Brain microvascular endothelial cell (primary cell): ENCODE results near the gene DIAPH1.

ENCODE experiments used
- DNase-seq: peaks from one replicate; pipeline ENCODE4 v3.0.0-alpha.2; 2020
- H3K27ac ChIP-seq: fragments of 250-450 bp; sonication (Bioruptor Pico); 2 replicates; pipeline ENCODE4 v1.5.1; 2020; ENCODE audit warnings: mild to moderate bottlenecking, moderate library complexity
- H3K27me3 ChIP-seq: fragments of 250-450 bp; sonication (Bioruptor Pico); replicated peaks from 2 replicates; pipeline ENCODE4 v1.5.1; 2020; ENCODE audit warnings: mild to moderate bottlenecking
- H3K36me3 ChIP-seq: fragments of 250-450 bp; sonication (Bioruptor Pico); replicated peaks from 2 replicates; pipeline ENCODE4 v1.5.1; 2020; ENCODE audit warnings: mild to moderate bottlenecking
- H3K4me3 ChIP-seq: 2 replicates; pipeline ENCODE4 v1.5.1; 2011; ENCODE audit warnings: low read depth, mild to moderate bottlenecking, control low read depth, low read length, moderate library complexity
- in situ Hi-C: cut with HindIII; loops from 2 replicates; pipeline ENCODE4 v1.10.0; 2017; ENCODE audit warnings: low sequenced_read_pairs, low pct_ligation_motif_present
- TF ChIP-seq, protein P1 (sequence below): IDR thresholded peaks from 2 replicates; pipeline ENCODE4 v1.5.1; 2011; ENCODE audit warnings: low read depth, mild to moderate bottlenecking, moderate library complexity, low read length, control low read depth, inconsistent platforms; ENCODE audit errors: missing control alignments

The DIAPH1 gene

GRCh38 chr5:141637767-141638419 lies 19.1 kb upstream of the DIAPH1 start:
- TF ChIP-seq, protein P1, sequence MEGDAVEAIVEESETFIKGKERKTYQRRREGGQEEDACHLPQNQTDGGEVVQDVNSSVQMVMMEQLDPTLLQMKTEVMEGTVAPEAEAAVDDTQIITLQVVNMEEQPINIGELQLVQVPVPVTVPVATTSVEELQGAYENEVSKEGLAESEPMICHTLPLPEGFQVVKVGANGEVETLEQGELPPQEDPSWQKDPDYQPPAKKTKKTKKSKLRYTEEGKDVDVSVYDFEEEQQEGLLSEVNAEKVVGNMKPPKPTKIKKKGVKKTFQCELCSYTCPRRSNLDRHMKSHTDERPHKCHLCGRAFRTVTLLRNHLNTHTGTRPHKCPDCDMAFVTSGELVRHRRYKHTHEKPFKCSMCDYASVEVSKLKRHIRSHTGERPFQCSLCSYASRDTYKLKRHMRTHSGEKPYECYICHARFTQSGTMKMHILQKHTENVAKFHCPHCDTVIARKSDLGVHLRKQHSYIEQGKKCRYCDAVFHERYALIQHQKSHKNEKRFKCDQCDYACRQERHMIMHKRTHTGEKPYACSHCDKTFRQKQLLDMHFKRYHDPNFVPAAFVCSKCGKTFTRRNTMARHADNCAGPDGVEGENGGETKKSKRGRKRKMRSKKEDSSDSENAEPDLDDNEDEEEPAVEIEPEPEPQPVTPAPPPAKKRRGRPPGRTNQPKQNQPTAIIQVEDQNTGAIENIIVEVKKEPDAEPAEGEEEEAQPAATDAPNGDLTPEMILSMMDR: peak; percentile 55
- peak overlapping the region; percentile 98 for H3K4me3 ChIP-seq
- H3K36me3 ChIP-seq: peaks cover 6% of the 10 kb centered on the region
- DNase-seq: peak; percentile 46
- in situ Hi-C loops: no loop called here
- no peak overlapping the region for H3K27ac ChIP-seq
- no peaks in the 10 kb centered on the region for H3K27me3 ChIP-seq

DNA sequence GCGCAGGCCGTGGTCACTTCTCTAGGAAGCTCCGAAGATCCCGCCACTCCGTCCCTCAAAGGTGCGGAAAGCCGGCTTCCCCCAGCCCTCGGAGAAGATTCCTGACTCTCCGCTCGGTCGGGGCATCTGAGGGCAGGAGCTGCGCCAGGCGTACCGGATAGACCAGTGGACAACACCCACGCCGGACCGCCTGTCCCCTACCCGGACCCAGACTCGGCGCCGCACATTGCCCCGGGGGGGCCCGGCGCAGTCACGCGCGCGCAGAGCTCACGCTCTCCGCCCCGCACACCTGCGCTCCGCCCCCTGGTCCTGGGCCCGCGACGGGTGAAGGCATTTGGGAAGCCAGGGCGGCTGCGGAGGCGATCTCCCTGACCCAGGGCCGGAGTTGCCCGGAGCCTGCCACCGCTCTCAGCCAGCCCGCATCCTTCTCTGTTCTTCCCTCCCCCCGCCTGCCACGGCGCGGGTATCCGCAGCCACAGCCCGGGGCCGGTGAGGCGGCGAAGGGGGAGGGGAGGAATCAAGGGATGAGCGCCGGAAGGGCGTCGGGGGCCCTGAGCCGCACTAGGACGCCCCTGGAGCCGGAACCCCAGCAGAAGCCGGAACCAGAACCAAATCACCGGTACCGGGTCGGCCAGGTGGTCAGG lies 18.4 kb upstream of the DIAPH1 start:
- Histone ChIP-seq H3K36me3 (peaks cover 9% of the 10 kb centered on the region), H3K27ac (no peak overlapping the region), H3K4me3 (peak overlapping the region; percentile 98), H3K27me3 (no peaks in the 10 kb centered on the region)
- TF ChIP-seq, protein P1: no peak
- no peak for DNase-seq
- in situ Hi-C loops: no loop called here

DNA sequence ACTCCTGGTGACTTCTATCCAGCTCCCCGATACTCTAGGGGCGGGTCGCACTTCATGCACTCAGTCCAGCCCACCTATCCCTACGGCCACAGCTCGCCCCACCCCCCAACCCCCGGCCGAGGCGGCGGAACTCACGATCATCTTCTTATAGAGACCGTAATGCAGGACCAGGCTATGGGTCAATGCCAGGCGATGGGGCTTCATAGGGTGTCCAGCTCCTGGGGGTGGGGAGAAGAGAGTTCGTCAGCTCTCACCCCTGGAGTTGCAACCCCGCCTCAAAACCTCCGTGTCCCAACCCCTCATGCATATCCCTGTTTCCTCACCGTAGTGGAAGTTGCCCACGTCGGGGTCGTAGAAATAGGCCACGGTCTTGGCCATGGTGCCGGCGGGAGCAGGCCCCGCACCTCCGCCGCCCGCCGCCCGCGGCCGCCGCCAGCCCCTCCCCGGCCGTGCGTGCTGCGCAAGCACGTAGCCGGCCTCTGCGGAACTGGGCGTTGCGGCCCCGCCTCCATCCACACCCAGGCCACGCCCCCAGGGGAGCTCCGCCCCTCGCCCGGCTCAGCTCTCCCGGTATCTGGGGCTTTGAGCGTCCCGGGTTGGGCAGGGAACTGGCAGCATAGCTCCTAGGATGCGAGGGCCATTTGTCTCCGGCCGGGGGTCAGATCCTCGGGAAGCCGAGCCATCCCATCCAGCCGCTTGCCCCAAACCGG lies 17.8 kb upstream of the DIAPH1 start, which contains the start of the genes HDAC3 and RELL2:
Gene HDAC3, minus strand, starts transcription at position 437 of the 710 bp plus-strand sequence. Its CDS starts 59 bp downstream, at position 378.
Gene RELL2, plus strand, starts transcription at position 585 of the 710 bp plus-strand sequence. CDS start 1,229 bp downstream, outside the sequence.
- in situ Hi-C loops: no loop called here
- TF ChIP-seq, protein P1: no peak
- H3K36me3 ChIP-seq: peaks cover 9% of the 10 kb centered on the region
- peak within 1 kb of the TSS; percentile 98 for H3K4me3 ChIP-seq
- peak within 1 kb of the TSS; percentile 70 for H3K27ac ChIP-seq
- DNase-seq: peak; percentile 85
- no peaks in the 10 kb centered on the region for H3K27me3 ChIP-seq

DNA sequence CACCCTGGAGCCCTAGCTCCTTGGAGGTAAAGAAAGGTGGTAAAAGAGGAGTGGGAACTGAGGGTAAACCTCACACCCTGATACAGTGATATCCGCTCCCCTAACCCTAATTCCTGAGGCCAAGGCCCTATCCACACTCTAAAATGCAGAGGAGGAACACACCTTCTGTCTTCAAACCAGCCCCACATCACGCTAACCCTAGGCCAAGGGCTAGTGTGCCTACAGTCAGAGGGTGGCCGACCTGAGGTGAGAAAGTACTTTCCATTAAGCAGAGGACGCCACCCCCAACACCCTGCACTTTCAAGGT lies 17.3 kb upstream of the DIAPH1 start:
- Histone ChIP-seq H3K27me3 (no peaks in the 10 kb centered on the region), H3K27ac (peak overlapping the region; percentile 70), H3K36me3 (peaks cover 5% of the 10 kb centered on the region), H3K4me3 (peak overlapping the region; percentile 98)
- no peak for DNase-seq
- in situ Hi-C loops: no loop called here
- TF ChIP-seq, protein P1: no peak

DNA sequence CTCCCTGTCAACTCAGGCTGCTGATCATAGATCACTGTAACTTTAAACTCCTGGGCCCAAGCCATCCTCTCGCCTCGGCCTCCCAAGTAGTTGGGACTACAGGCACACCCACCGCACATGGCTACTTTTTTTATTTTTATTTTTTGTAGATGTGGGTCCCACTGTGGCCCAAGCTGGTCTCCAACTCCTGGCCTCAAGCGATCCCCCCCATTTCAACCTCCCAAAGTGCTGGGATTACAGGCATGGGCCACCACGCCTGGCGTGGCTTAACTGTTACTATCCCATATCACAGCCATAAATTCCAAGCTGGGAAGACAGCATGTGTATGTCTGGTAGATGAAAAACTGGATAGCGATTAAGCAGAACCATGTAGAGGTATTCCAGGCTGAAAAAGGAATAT lies 16.8 kb upstream of the DIAPH1 start:
- DNase-seq: no peak
- TF ChIP-seq, protein P1: no peak
- in situ Hi-C loops: no loop called here
- H3K27me3 ChIP-seq: no peaks in the 10 kb centered on the region
- peaks cover 5% of the 10 kb centered on the region for H3K36me3 ChIP-seq
- peak overlapping the region; percentile 98 for H3K4me3 ChIP-seq
- no peak overlapping the region for H3K27ac ChIP-seq
